ENCODE results near the gene CDK8. TPM values are rescaled to one million over a fixed set of nuclear protein-coding genes. Genes with fewer than 3 reads are reported as not detected.

CDK8 gene
- polyA plus RNA-seq, 3 donors: 3.0 to 10.9 (median 3.3) TPM

DNA sequence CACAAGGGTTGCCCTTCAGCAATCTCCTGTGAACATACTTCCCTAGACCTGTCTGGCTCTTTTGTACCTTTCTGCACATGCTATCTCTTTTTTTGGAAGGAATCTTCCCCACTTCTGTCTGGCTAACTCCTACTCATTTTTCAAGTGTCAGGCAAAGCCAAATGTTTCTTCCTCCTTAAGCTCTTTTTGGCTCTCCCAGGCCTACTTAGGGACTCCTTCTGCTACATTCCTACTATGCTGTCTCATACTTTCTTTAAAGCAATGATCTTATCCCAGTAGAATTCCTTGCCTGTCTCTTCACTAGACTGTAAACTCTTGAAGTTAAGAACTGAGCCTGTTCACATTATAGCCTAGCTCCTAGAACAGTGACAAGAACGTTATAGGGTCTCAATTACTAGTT lies 188.6 kb downstream of the CDK8 start:
- Mint-ChIP-seq H3K36me3 (no peaks in the 10 kb centered on the region), H3K4me1 (no peaks in the 10 kb centered on the region), H3K4me3 (no peak overlapping the region), H3K27ac (no peak overlapping the region), H3K27me3 (ENCODE audit: low read depth in 3 of 3) (no peaks in the 10 kb centered on the region), H3K9me3 (peaks cover 0 to 14% (median 3%) of the 10 kb centered on the region in 7 donors)
- no peaks in the 10 kb centered on the region for H3K4me1 ChIP-seq (ENCODE audit: control insufficient read depth in 1 of 2, insufficient read depth in 2 of 2, low read length in 2 of 2)
- H3K79me2 ChIP-seq (ENCODE audit: insufficient read depth, low read length): no peaks in the 10 kb centered on the region
- TF ChIP-seq, protein P1, sequence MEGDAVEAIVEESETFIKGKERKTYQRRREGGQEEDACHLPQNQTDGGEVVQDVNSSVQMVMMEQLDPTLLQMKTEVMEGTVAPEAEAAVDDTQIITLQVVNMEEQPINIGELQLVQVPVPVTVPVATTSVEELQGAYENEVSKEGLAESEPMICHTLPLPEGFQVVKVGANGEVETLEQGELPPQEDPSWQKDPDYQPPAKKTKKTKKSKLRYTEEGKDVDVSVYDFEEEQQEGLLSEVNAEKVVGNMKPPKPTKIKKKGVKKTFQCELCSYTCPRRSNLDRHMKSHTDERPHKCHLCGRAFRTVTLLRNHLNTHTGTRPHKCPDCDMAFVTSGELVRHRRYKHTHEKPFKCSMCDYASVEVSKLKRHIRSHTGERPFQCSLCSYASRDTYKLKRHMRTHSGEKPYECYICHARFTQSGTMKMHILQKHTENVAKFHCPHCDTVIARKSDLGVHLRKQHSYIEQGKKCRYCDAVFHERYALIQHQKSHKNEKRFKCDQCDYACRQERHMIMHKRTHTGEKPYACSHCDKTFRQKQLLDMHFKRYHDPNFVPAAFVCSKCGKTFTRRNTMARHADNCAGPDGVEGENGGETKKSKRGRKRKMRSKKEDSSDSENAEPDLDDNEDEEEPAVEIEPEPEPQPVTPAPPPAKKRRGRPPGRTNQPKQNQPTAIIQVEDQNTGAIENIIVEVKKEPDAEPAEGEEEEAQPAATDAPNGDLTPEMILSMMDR (IDR thresholded peaks at IDR 0.05): no peak
- H3K9me3 ChIP-seq (replicated peaks in 1 of 2; ENCODE audit: control insufficient read depth in 1 of 2, insufficient read depth in 1 of 2, low read length in 2 of 2): peaks cover 0 to 2% of the 10 kb centered on the region in 2 donors
- no peak overlapping the region for H3K9ac ChIP-seq (ENCODE audit: insufficient read depth, low read length, poor library complexity, severe bottlenecking)
- no peak overlapping the region for H2AFZ ChIP-seq (ENCODE audit: insufficient read depth, low read depth, low read length, poor library complexity, severe bottlenecking)
- H3K36me3 ChIP-seq (replicated peaks in 1 of 2; ENCODE audit: control insufficient read depth in 1 of 2, insufficient read depth in 2 of 2, low read length in 2 of 2): no peaks in the 10 kb centered on the region
- no CpG with 5 or more reads among the region's 1 CpG for WGBS (ENCODE audit: insufficient coverage)
- H4K20me1 ChIP-seq (ENCODE audit: insufficient read depth, low read length): no peaks in the 10 kb centered on the region
- DNase-seq: no peak
- no peak overlapping the region for H3K4me2 ChIP-seq (replicated peaks; ENCODE audit: extremely low read depth, low read length, poor library complexity, severe bottlenecking)
- no peak overlapping the region for H3K4me3 ChIP-seq (replicated peaks in 1 of 3; ENCODE audit: low read depth in 2 of 3, low read length in 3 of 3)
- intact Hi-C loops (cut with micrococcal nuclease): no loop called here
- H3K27me3 ChIP-seq (ENCODE audit: control insufficient read depth in 2 of 2, insufficient read depth in 2 of 2, low read length in 2 of 2): no peaks in the 10 kb centered on the region
- no peak overlapping the region for H3K27ac ChIP-seq (ENCODE audit: low read depth in 1 of 2, low read length in 2 of 2)

DNA sequence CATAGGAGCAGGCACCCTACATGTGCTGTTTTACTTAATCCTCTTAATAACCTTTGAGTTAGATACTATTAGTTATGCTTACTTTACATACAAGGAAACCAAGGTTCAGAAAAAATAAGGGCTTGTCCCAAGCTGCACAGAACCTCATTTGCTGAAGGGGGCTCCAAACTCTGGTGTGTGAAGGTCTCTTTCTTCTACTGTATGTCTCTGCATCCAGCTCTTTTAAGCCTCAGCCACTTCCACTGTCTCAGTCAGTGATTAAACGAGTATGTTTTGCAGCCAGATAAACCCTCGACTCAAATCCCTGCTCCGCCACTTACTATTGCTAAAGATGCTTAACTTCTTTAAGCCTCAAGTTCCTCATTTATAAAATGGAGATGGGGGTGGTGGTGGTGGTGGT lies 191.2 kb downstream of the CDK8 start:
- no peak overlapping the region for H2AFZ ChIP-seq (ENCODE audit: insufficient read depth, low read depth, low read length, poor library complexity, severe bottlenecking)
- no peaks in the 10 kb centered on the region for H3K27me3 ChIP-seq (ENCODE audit: control insufficient read depth in 2 of 2, insufficient read depth in 2 of 2, low read length in 2 of 2)
- no peaks in the 10 kb centered on the region for H3K36me3 ChIP-seq (replicated peaks in 1 of 2; ENCODE audit: control insufficient read depth in 1 of 2, insufficient read depth in 2 of 2, low read length in 2 of 2)
- Mint-ChIP-seq H3K36me3 (no peaks in the 10 kb centered on the region), H3K27me3 (ENCODE audit: low read depth in 3 of 3) (peaks cover 0 to 1% (median 0%) of the 10 kb centered on the region in 3 donors), H3K9me3 (peaks cover 0 to 11% (median 6%) of the 10 kb centered on the region in 7 donors), H3K27ac (no peak overlapping the region), H3K4me1 (no peaks in the 10 kb centered on the region), H3K4me3 (no peak overlapping the region)
- DNase-seq: no peak
- peaks cover 0 to 11% of the 10 kb centered on the region in 2 donors for H3K9me3 ChIP-seq (replicated peaks in 1 of 2; ENCODE audit: control insufficient read depth in 1 of 2, insufficient read depth in 1 of 2, low read length in 2 of 2)
- no peak overlapping the region for H3K9ac ChIP-seq (ENCODE audit: insufficient read depth, low read length, poor library complexity, severe bottlenecking)
- H3K27ac ChIP-seq (ENCODE audit: low read depth in 1 of 2, low read length in 2 of 2): no peak overlapping the region
- intact Hi-C loops (cut with micrococcal nuclease): no loop called here
- no peaks in the 10 kb centered on the region for H4K20me1 ChIP-seq (ENCODE audit: insufficient read depth, low read length)
- H3K4me1 ChIP-seq (ENCODE audit: control insufficient read depth in 1 of 2, insufficient read depth in 2 of 2, low read length in 2 of 2): no peaks in the 10 kb centered on the region
- TF ChIP-seq, protein P1 (IDR thresholded peaks at IDR 0.05): no peak
- H3K4me2 ChIP-seq (replicated peaks; ENCODE audit: extremely low read depth, low read length, poor library complexity, severe bottlenecking): no peak overlapping the region
- no peaks in the 10 kb centered on the region for H3K79me2 ChIP-seq (ENCODE audit: insufficient read depth, low read length)
- no CpG with 5 or more reads among the region's 3 CpGs for WGBS (ENCODE audit: insufficient coverage)
- no peak overlapping the region for H3K4me3 ChIP-seq (replicated peaks in 1 of 3; ENCODE audit: low read depth in 2 of 3, low read length in 3 of 3)
